Right renal cortex interstitium (tissue), 3 donors: Measurements from ENCODE around the gene ACTG1. TPM values are rescaled to one million over a fixed set of nuclear protein-coding genes. Genes with fewer than 3 reads are reported as not detected.

Source experiments
- DNase-seq, 3 donors: peaks; one replicate each; pipeline ENCODE4 v3.0.0-alpha.2; 2013; ENCODE audit warnings: low read depth in 3 of 3, low spot score in 2 of 3
- polyA plus RNA-seq, 3 donors: library from polyadenylated mRNA; unstranded; fragments of 120-200 nt; gene quantifications; one replicate each; pipeline ENCODE4 v1.2.1, GENCODE V29; 2013; ENCODE audit not compliant: insufficient read length in 3 of 3

Gene ACTG1
- polyA plus RNA-seq, 3 donors: 2,985 to 3,420 (median 3,066) TPM

DNA sequence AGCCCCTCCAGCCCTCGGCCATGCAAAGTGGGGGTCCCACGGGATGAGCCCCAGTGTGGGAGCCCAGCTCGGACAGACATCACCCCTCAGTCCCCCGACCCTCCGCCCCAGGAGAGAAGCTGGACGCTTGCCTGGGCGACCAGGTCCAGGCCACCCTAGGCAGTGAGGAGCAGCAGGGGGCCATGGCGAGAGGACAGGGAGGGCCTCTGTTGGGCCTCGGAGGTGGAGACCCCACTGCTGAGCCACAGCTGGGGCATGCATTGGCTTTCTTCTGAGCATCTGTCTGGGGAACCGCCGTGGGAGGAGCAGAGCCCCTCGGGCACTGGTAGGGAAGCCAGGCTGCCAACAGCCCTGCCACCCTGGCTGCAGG lies 13.0 kb downstream of the ACTG1 start:
- DNase-seq: no peak

DNA sequence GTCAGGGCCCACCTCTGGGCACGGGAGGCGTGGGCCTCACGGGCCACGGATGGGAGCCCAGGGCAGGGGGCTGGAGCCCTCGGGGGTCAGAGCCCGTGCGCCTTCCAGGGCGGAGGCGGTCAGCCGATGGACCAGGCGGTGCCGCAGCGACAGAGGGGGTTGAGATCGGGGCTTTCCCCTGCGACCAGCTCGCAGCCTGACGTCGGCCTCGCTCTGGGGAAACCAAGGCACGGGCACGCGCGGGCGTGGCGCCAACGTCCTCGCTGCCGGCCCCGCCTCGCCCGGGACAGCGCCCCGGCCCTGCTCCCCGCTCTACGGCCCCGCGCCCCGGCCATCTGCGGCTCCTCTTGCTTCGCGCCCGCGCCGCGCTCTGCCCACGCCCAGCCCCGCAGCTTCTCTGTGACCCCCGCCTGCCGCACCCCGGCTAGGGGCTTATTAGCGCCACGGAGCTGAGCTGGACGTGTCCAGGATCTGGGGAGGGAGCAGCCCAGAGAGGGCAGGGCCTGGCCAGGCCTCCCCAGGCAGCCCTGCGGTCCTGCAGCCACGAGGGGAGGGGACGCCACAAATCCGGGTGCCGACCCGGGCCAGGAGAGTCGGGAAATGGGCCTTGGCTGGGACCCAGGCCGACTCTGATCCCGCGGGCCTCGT lies 13.5 kb downstream of the ACTG1 start:
- DNase-seq: no peak

DNA sequence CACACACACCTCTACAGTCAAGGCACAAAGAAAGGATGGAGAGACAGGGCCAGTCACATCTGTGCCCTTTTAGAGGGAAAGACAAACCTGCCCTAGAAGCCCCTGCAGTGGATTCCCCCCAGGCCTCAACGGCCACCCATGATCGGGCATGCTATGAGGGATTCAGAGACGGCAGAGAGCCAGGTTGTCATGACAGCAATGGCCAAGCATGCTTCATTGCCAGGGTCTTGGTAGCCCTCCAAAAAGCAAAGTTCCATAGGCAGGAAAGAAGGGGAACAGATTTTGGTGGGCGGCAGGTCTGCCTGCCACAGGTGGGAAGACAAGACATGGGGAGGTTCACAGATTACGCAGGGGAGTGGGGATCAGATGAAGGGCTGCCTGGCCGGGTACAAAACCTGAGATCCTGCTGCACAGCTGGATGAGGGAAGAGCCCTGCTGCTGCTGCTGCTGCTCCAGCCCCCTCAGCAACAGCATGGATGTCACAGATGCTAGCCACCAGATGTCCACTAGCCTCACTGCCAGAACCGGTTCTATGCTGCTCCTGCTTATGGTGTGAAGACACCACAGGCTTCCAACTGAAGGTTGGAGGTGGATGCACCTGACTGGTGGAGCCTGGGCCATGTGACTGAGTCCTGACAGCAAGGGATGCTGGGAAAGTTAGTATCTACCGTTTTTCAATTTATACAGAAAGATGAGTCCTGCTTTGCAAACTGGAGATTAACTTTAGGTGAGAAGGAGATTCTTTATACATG lies 17.8 kb downstream of the ACTG1 start:
- DNase-seq: no peak

DNA sequence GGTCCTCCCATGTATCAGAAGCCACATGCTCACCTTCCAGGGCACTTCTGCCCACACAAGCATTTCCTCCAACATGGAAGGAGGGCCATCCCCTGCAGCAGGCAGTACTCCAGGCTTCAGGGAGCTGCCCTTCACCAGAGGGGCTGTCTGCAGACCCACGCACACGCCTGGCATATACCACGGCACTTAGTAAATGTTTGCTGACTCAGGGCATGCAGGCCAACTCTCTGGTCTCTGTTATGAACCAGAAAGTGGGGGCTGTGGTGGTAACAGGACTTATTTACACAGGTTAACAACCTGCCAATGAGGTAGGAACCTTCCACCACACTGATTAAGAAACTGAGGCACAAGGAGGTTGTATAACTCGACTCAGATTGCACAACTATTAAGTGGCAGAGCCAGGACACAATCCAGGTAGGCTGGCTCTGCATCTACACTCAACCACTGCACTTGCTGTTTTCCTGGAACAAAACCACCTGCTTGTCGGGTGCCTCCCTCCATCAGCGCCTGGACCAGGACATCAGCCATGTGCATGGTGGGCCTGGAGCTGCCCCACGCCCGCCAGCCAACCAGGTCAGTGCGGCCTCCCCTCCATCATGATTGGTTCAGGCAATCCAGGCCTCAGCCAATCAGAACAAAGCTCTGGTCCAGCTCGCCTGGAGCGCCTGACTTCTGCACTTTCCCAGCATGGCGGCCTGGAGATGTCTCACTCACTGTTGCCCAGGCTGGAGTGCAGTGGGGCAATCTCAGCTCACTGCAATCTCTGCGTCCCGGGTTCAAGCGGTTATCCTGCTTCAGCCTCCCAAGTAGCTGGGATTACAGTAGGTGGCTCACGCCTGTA lies 19.2 kb downstream of the ACTG1 start:
- DNase-seq: no peak

DNA sequence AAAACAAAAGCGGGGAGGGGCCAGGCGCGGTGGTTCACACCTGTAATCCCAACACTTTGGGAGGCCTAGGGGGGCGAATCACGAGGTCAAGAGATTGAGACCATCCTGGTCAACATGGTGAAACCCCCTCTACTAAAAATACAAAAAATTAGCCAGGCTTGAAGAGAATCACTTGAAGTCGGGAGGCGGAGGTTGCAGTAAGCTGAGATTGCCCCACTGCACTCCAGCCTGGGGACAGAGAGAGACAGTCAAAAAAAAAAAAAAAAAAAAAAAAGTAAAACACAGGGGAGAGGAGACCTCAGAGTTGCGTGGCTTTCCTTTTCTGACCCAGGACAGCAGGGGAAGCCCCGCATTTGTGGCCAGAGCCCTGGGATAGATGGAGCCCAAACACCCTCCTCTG lies 19.9 kb downstream of the ACTG1 start:
- no peak for DNase-seq

DNA sequence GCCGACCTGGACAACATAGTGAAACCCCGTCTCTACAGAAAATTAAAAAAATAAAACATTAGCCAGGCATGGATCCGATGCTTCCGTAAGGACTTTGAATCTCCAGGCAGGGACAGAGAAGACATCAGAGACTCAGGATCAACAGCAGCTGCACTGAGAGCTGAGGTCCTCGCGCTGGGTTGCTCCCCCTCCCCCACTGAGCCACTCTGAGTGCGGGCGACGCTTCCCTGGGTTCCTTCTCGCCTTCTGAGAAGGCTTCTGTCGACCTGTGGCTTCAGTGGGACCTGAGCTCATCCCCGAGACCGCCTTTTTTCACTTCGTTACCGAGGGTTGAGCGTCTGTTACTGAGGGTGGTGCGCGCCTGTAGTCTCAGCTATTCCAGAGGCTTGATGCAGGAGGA lies 20.4 kb downstream of the ACTG1 start:
- no peak for DNase-seq

DNA sequence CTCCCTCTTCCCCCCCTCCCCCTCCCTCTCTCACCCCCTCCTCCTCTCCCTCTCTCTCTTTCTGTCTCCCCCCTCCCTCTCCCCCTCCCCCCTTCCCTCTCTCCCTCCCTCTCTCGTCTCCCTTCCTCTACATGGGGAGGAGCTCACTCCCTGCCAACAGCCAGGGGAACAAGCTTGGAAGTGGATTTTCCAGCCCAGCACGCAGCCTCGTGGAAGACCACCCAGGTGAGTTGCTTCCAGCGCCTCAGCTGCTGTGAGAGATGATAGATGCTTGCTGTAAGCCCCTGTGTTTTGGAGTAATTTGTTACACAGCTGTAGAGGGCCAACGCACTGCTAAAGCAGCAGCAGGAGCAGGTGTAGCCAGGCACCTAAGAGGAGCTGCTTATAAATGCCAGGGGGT lies 20.8 kb downstream of the ACTG1 start:
- DNase-seq: no peak

DNA sequence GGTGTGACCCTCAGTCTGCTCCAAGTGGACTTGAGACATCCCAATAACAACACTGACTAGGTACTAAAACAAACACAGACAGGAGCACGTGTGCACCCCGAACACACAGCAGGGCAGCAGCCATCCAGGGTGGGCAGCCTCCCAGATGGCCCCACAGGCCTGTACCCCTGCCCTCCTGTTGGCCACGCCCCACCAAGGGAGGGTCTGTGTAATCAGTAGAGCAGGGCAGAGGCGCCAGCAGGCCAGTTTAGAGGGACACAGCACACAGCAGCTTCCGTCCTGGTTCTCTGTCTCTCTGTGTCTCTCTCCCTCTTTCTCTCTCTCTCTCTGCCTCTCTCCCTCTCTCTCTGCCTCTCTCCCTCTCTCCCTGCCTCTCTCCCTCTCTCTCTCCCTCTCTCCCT lies 21.4 kb downstream of the ACTG1 start:
- no peak for DNase-seq

DNA sequence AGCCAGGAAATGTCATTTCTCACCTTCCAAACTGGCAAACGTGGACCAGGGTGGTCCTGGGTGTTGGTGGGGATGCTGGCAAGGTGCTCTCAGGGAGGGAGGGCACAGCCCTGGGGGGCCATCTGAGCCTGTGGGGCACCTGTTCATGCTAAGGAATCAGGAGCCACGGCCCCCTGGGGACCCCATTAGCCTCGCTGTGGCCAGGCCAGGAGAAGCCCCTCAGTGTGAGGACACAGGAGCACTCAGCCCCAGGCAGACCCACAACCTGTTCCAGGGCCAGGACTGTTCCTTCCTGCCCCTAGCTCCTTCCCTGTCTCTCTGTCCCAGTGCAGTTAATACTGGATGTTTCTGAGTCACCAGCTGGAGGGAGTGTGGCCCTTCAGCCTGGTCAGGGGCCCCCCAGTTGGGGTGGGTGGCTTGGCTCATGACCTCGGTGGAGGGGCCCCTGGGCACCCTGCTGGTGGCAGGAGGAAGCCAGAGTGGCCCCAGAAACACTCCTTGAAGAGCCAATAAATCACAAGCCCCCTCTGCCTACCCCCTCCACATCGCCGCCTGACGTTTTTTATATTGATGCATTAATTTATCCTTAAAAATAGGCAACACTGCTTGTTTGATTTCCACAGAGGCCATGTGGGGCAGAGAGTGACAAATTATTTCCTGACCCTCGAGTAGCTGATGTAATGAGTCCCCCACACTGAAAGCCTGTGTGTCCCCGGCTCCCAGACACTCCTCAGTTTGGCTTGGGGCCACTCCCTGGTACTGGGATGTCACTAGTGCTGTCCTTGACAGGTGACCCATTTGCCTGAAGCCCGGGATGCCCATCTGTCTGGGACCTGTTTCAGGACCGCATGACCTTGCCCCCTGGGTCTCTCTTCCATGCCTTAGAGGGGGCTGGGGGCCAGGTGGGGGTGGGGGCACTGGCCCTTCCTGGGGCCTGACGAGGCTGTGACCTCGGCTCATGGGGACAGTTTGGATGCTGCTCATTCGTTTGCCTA lies 22.3 kb downstream of the ACTG1 start:
- DNase-seq: no peak

DNA sequence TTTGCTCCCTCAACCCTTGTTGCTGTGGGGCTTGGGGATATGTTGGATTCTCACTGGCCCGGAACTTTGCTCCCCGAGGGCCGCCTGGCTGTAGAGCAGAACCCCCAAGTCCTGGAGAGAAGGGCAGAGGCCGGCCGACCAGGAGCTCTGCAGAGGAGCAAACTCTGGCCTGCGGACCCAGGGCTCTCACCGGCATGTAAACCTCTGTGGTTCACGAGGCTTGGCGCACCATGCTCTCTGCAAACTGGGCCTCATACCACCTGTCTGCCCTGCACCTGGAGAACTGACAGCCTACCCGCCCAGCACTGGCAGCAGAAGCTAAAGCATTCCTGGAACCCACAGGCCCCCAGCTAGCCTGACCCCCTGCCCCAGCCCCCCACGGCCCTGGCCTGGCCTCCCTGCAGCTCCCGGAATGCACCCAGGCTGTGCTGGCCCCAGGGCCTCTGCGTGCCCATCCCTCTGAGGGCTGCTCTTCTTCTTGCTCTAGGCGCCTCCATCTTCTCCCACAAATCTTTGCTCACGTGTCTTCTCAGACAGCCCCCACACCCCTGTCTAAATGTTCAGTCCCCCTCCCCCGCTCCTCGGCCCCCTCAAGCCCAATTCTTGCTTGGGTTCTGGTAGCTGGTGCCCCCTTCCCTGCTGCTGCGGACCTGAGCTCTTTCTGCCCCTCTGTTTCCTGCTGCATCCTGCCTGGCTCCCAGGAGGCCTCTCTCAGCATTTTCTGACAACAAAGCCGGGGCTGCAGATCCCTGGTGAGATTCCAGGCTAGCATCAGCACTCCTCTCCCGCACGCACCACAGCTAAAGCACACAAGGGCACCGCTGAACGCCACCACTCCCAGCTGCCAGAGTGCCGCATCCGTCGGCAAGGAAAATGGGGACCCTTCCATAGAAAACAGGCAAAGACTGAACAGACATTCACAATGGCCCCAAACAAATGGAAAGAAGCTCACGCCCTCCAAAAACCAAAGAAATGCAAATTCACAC lies 23.3 kb downstream of the ACTG1 start:
- no peak for DNase-seq

DNA sequence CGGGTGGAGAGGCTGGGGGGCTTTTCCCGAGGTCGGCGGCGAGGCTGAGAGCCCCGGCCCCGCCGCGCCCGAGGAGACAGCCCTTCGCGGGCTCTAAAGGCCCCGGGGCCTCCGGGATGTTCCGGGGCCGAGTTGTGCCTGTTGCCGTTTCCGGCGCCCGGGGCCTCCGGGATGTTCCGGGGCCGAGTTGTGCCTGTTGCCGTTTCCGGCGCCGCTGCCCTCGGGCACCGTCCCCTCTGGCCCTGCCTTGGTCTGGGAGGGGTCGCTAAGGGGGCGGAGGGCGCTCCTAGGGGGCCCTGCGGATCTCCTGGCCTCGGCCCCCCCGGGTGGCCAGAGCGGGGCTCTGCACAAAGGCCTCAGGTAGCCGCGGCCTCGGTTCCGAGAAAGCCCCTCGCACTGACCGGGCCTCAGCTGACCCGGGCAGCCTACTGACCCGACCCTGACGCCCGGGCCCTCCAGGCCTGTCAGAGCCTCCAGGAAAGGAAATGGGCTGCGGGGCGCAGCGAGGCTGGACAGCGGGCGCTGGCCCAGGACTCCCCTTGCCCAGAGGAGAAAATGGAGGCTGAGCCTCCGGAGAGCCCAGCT lies 24.2 kb downstream of the ACTG1 start:
- no peak for DNase-seq

DNA sequence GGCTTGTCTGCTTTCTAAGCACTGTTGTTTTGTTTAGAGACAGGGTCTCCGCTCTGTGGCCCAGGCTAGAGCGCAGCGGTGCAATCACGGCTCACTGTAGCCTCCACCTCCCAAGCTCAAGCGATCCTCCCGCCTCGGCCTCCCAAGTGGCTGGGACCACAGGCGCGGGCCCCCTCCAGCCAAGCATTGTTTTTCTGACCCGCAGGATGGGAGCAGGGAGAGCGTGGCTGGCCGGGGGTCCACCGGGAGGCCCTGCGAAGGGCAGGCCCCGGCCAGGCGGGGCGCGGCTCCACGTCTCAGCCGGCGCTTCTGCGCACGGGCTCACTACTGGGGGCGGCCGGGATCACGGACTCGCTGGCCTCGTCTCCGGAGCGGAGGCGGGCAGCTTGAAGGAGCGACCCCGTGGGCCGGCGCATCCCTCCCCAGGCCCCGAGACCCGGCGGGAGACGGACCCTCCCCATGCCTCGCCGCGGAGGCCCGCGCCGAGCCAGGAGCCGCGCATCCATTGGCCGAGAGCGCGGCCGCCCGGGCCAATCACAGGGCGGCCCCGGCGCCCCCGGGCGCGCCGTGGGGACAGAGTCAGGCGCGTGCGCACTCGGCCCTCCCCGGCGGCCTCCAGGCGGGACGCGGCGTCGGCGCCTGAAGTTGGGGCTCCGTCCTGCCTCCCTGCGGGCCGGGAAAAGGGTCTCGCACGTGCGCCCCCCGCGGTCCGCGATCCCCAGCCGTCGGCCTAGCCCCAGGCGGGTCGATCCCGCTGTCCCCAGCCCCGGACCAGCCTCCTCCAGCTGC lies 24.9 kb downstream of the ACTG1 start:
- peak in 1 of 3 donors; percentile 73 for DNase-seq

DNA sequence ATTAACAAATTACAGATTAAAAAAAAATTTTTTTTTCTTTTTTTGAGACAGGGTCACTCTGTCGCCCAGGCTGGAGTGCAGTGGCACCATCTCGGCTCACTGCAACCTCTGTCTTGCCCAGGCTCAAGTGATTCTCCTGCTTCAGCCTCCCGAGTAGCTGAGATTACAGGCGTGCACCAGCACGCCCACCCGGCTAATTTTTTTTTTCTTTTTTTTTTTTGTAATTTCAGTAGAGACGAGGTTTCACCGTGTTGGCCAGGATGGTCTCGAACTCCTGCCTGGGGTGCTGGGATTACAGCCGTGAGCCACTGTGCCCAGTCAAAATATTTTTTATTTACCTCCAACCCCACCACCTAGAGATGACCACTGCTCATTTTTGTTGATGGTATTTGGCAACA lies 25.5 kb downstream of the ACTG1 start:
- DNase-seq: no peak

DNA sequence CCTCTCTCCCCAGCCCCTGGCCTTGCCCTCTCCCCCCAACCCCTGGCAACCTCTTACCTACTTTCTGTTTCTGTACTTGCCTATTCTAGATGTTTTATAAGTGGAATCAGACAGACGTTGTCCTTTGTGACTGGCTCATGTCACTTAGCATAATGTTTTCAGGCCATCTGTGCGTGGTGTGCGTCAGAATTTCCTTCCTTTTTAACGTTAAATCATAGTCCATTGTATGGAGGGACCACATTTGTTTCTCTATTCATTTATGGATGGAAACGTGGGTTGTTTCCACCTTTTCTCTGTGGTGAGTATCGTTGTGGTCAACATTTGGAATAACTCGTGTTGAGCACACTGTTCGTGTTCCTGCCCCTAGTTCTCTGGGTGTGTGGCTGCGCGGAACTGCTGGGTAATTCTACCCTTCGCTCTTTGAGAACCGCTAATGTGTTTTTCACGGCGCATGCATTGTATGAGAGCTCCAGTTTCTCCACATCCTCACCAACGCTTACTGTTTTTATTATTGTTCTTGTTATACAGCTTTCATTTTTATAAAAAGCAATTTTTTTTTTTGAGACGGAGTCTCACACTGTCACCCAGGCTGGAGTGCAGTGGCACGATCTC lies 26.3 kb downstream of the ACTG1 start:
- DNase-seq: no peak

DNA sequence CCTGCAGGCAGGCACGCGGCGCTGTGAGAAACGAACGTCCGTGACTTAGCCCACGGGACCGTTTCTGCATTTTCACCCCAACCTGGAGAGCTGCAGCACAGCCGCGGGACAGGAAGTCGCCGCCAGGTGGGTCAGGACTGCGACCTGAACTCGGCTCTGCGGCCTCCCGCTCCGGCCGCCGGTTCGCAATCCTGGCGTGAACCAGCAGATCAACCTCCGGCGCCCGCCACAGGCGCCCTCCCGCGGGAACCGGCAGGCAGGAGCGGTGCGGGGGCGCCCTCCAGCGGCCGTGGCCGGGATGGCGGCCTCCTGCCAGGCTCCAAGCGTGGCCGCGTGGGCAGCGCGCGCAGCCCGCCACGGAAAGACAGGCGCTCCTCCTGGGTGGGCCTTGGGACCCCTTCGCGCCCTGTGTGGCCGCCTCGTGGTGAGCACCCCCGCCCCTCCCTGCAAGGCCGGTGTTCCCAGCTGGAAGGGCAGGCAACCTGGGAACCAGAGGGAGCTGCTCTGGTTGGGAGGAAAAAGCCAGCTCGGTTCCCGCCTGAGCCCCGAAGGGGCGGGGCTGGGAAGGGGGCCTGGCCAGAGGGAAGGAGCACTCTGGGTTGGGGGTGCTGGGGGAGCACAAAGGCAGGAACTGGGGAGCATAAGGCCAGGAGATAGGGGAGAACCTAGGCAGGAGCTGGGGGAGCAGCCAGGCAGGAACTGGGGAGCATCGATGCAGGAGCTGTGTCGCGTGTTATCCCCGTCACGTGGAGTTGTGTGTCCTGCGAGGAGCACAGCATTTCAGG lies 28.2 kb downstream of the ACTG1 start:
- DNase-seq: peak in 1 of 3 donors; percentile 72

DNA sequence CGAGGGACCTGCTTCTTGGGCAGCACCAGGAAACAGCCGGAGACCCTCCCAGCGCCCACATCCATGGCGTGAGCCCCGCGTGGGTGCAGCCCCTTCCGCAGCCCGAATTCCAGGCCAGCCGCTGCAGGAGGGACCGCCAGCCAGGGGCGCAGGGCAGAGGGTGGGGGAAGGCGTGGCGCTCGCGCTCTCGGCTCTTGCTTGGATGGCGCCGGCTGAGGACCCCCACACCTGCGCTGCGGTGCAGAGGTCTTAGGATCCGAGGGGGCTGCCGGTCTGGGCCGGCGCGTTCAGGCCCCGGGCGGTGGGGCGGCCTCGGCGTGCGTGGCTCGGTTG lies 28.8 kb downstream of the ACTG1 start:
- no peak for DNase-seq
